ENCODE measurements around the gene TSKS. TPM values are rescaled to one million over a fixed set of nuclear protein-coding genes. Genes with fewer than 3 reads are reported as not detected.

Gene TSKS
- total RNA-seq, 1 experiment from 2014 or later = 0.48 TPM

DNA sequence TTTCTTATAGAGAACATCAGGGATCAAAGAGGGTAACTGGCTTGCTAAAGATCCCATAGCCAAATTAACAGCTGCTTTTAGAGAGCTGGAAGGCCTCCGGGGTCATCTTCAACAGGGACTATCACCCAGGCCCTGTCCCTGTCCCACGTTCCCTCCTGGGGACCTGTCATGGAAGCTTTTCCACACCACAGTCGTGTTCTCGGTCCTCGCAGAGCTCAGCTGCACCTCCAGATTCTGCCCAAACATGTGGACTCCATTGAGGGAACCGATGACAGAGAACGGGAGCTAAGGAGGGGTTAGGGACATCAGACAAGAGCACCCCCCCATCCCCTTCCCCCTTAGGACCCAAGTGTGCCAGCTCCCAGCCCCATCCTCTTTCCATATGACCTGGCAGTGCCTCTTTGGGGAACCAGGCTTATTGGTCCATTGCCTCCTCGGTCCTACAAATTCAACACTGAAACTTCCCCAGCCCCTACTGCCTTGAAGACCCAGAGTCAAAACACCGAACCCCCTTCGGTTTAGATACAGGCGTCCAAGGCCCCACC is 49.4 kb upstream of the TSKS start (continued):
- TF ChIP-seq, protein P1, sequence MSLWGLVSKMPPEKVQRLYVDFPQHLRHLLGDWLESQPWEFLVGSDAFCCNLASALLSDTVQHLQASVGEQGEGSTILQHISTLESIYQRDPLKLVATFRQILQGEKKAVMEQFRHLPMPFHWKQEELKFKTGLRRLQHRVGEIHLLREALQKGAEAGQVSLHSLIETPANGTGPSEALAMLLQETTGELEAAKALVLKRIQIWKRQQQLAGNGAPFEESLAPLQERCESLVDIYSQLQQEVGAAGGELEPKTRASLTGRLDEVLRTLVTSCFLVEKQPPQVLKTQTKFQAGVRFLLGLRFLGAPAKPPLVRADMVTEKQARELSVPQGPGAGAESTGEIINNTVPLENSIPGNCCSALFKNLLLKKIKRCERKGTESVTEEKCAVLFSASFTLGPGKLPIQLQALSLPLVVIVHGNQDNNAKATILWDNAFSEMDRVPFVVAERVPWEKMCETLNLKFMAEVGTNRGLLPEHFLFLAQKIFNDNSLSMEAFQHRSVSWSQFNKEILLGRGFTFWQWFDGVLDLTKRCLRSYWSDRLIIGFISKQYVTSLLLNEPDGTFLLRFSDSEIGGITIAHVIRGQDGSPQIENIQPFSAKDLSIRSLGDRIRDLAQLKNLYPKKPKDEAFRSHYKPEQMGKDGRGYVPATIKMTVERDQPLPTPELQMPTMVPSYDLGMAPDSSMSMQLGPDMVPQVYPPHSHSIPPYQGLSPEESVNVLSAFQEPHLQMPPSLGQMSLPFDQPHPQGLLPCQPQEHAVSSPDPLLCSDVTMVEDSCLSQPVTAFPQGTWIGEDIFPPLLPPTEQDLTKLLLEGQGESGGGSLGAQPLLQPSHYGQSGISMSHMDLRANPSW (CRISPR knock-in tag; conservative IDR thresholded peaks at IDR 0.05; ENCODE audit: low read depth) = no peak
- no peak for TF ChIP-seq SMAD3 (CRISPR knock-in tag; IDR thresholded peaks at IDR 0.05; ENCODE audit: borderline replicate concordance)

DNA sequence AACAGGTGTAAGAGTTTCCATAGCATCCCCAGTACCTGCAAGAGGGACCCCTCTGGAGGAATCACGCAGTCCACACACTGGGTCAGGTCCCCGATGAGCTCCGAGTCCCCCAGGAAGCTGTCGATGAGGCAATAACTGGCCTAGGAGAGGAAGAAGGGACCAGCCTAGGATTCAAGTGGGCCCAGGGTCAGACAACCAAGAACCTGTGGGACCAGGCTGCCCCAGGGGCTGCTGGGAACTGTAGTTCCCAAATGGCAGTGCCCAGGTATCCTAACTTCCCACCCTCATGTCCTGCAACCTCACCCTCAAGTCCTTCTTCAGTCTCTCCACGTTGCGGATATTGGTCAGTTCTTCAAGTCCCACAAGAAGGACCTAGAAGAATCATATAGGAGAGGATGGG is 48.2 kb upstream of the TSKS start:
- Mint-ChIP-seq H3K9me3 (no peaks in the 10 kb centered on the region), H3K27ac (no peak overlapping the region), H3K4me3 (peak overlapping the region; percentile 90), H3K4me1 (peaks cover 32% of the 10 kb centered on the region), H3K27me3 (ENCODE audit: low read depth) (peaks cover 5% of the 10 kb centered on the region; the same call in 1 of the 2 replicates), H3K36me3 (peaks cover 7% of the 10 kb centered on the region)
- ATAC-seq (no peak), DNase-seq (ENCODE audit: low spot score) (no peak)
- CTCF ChIA-PET = no interaction called here
- POLR2A ChIA-PET = interaction anchor here (1.1 kb wide), 1 partner anchor 13 kb away, joined by 4 read pairs; no protein-coding TSS in a partner anchor
- TF ChIP-seq ZNF396 (CRISPR knock-in tag; IDR thresholded peaks at IDR 0.05; ENCODE audit: borderline replicate concordance) = no peak
- TF ChIP-seq OVOL2 (CRISPR knock-in tag; IDR thresholded peaks at IDR 0.05; ENCODE audit: borderline replicate concordance) = no peak
- TF ChIP-seq, protein P2, sequence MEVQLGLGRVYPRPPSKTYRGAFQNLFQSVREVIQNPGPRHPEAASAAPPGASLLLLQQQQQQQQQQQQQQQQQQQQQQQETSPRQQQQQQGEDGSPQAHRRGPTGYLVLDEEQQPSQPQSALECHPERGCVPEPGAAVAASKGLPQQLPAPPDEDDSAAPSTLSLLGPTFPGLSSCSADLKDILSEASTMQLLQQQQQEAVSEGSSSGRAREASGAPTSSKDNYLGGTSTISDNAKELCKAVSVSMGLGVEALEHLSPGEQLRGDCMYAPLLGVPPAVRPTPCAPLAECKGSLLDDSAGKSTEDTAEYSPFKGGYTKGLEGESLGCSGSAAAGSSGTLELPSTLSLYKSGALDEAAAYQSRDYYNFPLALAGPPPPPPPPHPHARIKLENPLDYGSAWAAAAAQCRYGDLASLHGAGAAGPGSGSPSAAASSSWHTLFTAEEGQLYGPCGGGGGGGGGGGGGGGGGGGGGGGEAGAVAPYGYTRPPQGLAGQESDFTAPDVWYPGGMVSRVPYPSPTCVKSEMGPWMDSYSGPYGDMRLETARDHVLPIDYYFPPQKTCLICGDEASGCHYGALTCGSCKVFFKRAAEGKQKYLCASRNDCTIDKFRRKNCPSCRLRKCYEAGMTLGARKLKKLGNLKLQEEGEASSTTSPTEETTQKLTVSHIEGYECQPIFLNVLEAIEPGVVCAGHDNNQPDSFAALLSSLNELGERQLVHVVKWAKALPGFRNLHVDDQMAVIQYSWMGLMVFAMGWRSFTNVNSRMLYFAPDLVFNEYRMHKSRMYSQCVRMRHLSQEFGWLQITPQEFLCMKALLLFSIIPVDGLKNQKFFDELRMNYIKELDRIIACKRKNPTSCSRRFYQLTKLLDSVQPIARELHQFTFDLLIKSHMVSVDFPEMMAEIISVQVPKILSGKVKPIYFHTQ (CRISPR knock-in tag; IDR thresholded peaks at IDR 0.05) = no peak

DNA sequence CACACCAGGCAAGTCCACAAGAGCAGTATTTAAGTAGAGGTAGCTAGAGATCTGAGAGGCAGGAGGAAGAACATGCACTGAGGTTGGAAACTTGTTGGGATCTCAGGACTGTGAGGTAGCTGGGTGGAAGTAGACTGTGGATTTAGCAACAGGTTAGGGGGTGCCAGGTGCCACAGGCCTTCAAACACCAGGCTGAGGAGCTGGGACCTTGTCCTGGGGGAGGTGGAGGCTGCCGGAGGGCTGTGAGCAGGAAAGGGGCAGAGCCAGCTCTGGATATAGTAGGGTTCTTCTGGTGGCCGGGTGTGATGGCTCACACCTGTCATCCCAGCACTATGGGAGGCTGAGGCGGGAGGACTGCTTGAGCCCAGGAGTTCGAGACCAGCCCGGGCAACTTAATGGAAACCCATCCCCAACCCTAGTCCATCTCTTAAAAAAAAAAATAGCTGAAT is 46.9 kb upstream of the TSKS start:
- no peak for TF ChIP-seq ZNF423 (CRISPR knock-in tag; IDR thresholded peaks at IDR 0.05)
- no peak for TF ChIP-seq TEAD4 (CRISPR knock-in tag; IDR thresholded peaks at IDR 0.05)
- TF ChIP-seq, protein P3, sequence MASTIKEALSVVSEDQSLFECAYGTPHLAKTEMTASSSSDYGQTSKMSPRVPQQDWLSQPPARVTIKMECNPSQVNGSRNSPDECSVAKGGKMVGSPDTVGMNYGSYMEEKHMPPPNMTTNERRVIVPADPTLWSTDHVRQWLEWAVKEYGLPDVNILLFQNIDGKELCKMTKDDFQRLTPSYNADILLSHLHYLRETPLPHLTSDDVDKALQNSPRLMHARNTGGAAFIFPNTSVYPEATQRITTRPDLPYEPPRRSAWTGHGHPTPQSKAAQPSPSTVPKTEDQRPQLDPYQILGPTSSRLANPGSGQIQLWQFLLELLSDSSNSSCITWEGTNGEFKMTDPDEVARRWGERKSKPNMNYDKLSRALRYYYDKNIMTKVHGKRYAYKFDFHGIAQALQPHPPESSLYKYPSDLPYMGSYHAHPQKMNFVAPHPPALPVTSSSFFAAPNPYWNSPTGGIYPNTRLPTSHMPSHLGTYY (CRISPR knock-in tag; IDR thresholded peaks at IDR 0.05) = no peak
- no peak for TF ChIP-seq JUN (CRISPR knock-in tag; IDR thresholded peaks at IDR 0.05)
- Mint-ChIP-seq H3K4me1 (peaks cover 35% of the 10 kb centered on the region), H3K4me3 (peak overlapping the region; percentile 79), H3K27ac (peak overlapping the region; percentile 84), H3K9me3 (no peaks in the 10 kb centered on the region), H3K27me3 (ENCODE audit: low read depth) (peaks cover 5% of the 10 kb centered on the region; the same call in 1 of the 2 replicates), H3K36me3 (peaks cover 7% of the 10 kb centered on the region)
- CTCF ChIA-PET = interaction anchor here (0.7 to 1.4 kb wide), 3 partner anchors 11 to 215 kb away, joined by 3 to 4 read pairs (median 3); partner anchors contain the start of gene AP2A1
- ATAC-seq (no peak), DNase-seq (ENCODE audit: low spot score) (no peak)
- POLR2A ChIA-PET = interaction anchor here (1.0 to 2.1 kb wide), 3 partner anchors 9 to 59 kb away, joined by 3 to 7 read pairs (median 4); partner anchors contain the start of gene AP2A1

DNA sequence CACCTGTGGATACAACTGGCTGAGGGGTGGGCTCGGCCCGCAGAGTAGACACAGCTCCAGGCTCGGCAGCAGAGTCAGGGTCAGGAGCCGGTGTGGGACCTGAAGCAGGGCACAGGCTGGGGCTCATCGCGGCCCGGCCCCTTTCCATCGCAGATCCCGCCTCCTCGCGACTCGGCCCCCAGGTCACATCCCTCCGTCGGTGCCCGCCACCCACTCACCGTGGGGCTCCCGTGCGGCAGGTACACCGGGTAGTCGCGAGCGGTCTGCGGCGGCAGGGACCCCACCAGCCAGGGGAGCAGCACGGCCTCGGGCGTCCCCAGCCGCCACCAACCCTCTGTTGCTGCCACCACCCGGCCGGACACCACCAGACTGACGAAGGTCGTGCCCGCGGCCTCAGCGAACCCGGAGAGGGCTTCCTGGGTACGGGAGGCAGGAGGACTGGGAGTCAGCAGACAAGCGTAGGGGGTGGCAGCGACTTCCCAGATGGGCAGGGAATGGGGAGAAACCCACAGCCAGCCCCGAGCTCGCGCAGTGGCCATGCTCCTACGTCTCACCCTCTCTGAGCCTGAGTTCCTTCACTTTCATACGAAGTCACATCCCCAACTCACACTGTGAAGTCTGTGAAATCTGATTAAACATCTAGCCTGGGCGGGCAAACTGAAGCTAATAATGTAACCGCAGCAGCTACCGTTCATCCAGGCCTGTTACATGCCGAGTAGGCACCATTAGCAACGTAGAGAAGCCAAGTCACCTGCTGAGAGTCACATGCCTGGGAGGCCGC is 46.2 kb upstream of the TSKS start:
- ChIA-PET CTCF (interaction anchor here (0.6 to 1.4 kb wide), 5 partner anchors 10 to 63 kb away, joined by 3 to 13 read pairs (median 4); partner anchors contain the start of gene AP2A1), POLR2A (interaction anchor here (1.0 to 2.1 kb wide), 4 partner anchors 10 to 67 kb away, joined by 3 to 7 read pairs (median 4); partner anchors contain the start of gene AP2A1)
- peak; percentile 67 for DNase-seq (ENCODE audit: low spot score)
- peak; percentile 15 for ATAC-seq
- Mint-ChIP-seq H3K9me3 (no peaks in the 10 kb centered on the region), H3K4me3 (peak overlapping the region; percentile 79), H3K36me3 (peaks cover 7% of the 10 kb centered on the region), H3K4me1 (peaks cover 33% of the 10 kb centered on the region), H3K27me3 (ENCODE audit: low read depth) (peaks cover 5% of the 10 kb centered on the region; the same call in 1 of the 2 replicates), H3K27ac (peak overlapping the region; percentile 84)
- TF ChIP-seq FOXK1 (CRISPR knock-in tag; IDR thresholded peaks at IDR 0.05) = peak; percentile 54; the same call in 1 of the 2 replicates
- TF ChIP-seq, protein P4, sequence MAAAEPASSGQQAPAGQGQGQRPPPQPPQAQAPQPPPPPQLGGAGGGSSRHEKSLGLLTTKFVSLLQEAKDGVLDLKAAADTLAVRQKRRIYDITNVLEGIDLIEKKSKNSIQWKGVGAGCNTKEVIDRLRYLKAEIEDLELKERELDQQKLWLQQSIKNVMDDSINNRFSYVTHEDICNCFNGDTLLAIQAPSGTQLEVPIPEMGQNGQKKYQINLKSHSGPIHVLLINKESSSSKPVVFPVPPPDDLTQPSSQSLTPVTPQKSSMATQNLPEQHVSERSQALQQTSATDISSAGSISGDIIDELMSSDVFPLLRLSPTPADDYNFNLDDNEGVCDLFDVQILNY (CRISPR knock-in tag; IDR thresholded peaks at IDR 0.05) = 0 out of 2 replicates have a peak, but pooled peaks have one; percentile 49
- peak; percentile 65; the same call in 1 of the 2 replicates for TF ChIP-seq ZNF138 (CRISPR knock-in tag; conservative IDR thresholded peaks at IDR 0.05)
- TF ChIP-seq, protein P2 (CRISPR knock-in tag; IDR thresholded peaks at IDR 0.05) = no peak
- TF ChIP-seq, protein P5, sequence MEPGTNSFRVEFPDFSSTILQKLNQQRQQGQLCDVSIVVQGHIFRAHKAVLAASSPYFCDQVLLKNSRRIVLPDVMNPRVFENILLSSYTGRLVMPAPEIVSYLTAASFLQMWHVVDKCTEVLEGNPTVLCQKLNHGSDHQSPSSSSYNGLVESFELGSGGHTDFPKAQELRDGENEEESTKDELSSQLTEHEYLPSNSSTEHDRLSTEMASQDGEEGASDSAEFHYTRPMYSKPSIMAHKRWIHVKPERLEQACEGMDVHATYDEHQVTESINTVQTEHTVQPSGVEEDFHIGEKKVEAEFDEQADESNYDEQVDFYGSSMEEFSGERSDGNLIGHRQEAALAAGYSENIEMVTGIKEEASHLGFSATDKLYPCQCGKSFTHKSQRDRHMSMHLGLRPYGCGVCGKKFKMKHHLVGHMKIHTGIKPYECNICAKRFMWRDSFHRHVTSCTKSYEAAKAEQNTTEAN (CRISPR knock-in tag; IDR thresholded peaks at IDR 0.05) = peak; percentile 72; the same call in 1 of the 2 replicates
- TF ChIP-seq TP53 (CRISPR knock-in tag; IDR thresholded peaks at IDR 0.05) = peak; percentile 42; the same call in 1 of the 2 replicates

Data from WTC11 (cell line).